ENCODE results near the gene PIGBOS1.

The PIGBOS1 gene

GRCh38 chr15:55318588-55319494 is at the start of gene PIGBOS1, which contains the start of gene PIGB:
TSS of gene PIGBOS1 (minus strand) at chr15:55319123. CDS start at chr15:55317792, 1,331 bp downstream.
TSS of gene PIGB (plus strand) at chr15:55319222. CDS start at chr15:55319251, 29 bp downstream.
- no peaks in the 10 kb centered on the region for H3K9me3 Mint-ChIP-seq
- peak within 1 kb of the TSS; percentile 90 for H3K4me3 Mint-ChIP-seq
- H3K27ac Mint-ChIP-seq: peak within 1 kb of the TSS; percentile 99
- no peaks in the 10 kb centered on the region for H3K27me3 Mint-ChIP-seq
- CTCF ChIA-PET: interaction anchor here (1.0 to 1.3 kb wide), 4 partner anchors 25 to 150 kb away, joined by 3 to 4 read pairs (median 4); partner anchors contain the start of gene CCPG1
- peak; percentile 88 for DNase-seq
- H3K4me1 Mint-ChIP-seq: peaks cover 61% of the 10 kb centered on the region
- H3K36me3 Mint-ChIP-seq: peaks cover 52% of the 10 kb centered on the region

GRCh38 chr15:55366981-55367380 is 48.1 kb upstream of the PIGBOS1 start:
- H3K27me3 Mint-ChIP-seq: no peaks in the 10 kb centered on the region
- DNase-seq: no peak
- H3K27ac Mint-ChIP-seq: no peak overlapping the region
- H3K9me3 Mint-ChIP-seq: no peaks in the 10 kb centered on the region
- CTCF ChIA-PET: no interaction called here
- no peak overlapping the region for H3K4me3 Mint-ChIP-seq
- no peaks in the 10 kb centered on the region for H3K36me3 Mint-ChIP-seq
- peaks cover under 1% of the 10 kb centered on the region for H3K4me1 Mint-ChIP-seq

GRCh38 chr15:55362641-55363040 is 43.7 kb upstream of the PIGBOS1 start:
- CTCF ChIA-PET: interaction anchor here (0.7 kb wide), 1 partner anchor 34 kb away, joined by 3 read pairs; no protein-coding TSS in a partner anchor
- Mint-ChIP-seq H3K27me3 (no peaks in the 10 kb centered on the region), H3K4me3 (no peak overlapping the region), H3K9me3 (no peaks in the 10 kb centered on the region), H3K4me1 (no peaks in the 10 kb centered on the region), H3K36me3 (peaks cover 7% of the 10 kb centered on the region), H3K27ac (no peak overlapping the region)
- DNase-seq: no peak

- H3K4me1 Mint-ChIP-seq: no peaks in the 10 kb centered on the region
- no peaks in the 10 kb centered on the region for H3K9me3 Mint-ChIP-seq
- CTCF ChIA-PET: no interaction called here
- H3K27me3 Mint-ChIP-seq: no peaks in the 10 kb centered on the region
- DNase-seq: no peak
- H3K27ac Mint-ChIP-seq: no peak overlapping the region
- peaks cover 15% of the 10 kb centered on the region for H3K36me3 Mint-ChIP-seq
- H3K4me3 Mint-ChIP-seq: no peak overlapping the region
Measured at GRCh38 chr15:55361048-55361447, 42.1 kb upstream of the PIGBOS1 start.

- no peaks in the 10 kb centered on the region for H3K4me1 Mint-ChIP-seq
- H3K27ac Mint-ChIP-seq: no peak overlapping the region
- H3K4me3 Mint-ChIP-seq: no peak overlapping the region
- no peaks in the 10 kb centered on the region for H3K9me3 Mint-ChIP-seq
- CTCF ChIA-PET: no interaction called here
- no peaks in the 10 kb centered on the region for H3K27me3 Mint-ChIP-seq
- no peak for DNase-seq
- H3K36me3 Mint-ChIP-seq: peaks cover 20% of the 10 kb centered on the region
Measured at GRCh38 chr15:55360256-55360655, 41.3 kb upstream of the PIGBOS1 start.

- Mint-ChIP-seq H3K27ac (no peak overlapping the region), H3K27me3 (no peaks in the 10 kb centered on the region), H3K9me3 (no peaks in the 10 kb centered on the region), H3K4me1 (no peaks in the 10 kb centered on the region), H3K4me3 (no peak overlapping the region), H3K36me3 (peaks cover 30% of the 10 kb centered on the region)
- DNase-seq: no peak
- CTCF ChIA-PET: no interaction called here
Measured at GRCh38 chr15:55358471-55358870, 39.5 kb upstream of the PIGBOS1 start.

- Mint-ChIP-seq H3K27me3 (no peaks in the 10 kb centered on the region), H3K4me3 (no peak overlapping the region), H3K36me3 (peaks cover 30% of the 10 kb centered on the region), H3K4me1 (no peaks in the 10 kb centered on the region), H3K27ac (no peak overlapping the region), H3K9me3 (no peaks in the 10 kb centered on the region)
- CTCF ChIA-PET: no interaction called here
- DNase-seq: no peak
Measured at GRCh38 chr15:55357774-55358173, 38.9 kb upstream of the PIGBOS1 start.

GRCh38 chr15:55356985-55357585 is 38.2 kb upstream of the PIGBOS1 start:
- H3K36me3 Mint-ChIP-seq: peaks cover 32% of the 10 kb centered on the region
- H3K27me3 Mint-ChIP-seq: no peaks in the 10 kb centered on the region
- no peak overlapping the region for H3K4me3 Mint-ChIP-seq
- no peak for DNase-seq
- no peaks in the 10 kb centered on the region for H3K9me3 Mint-ChIP-seq
- CTCF ChIA-PET: no interaction called here
- H3K4me1 Mint-ChIP-seq: no peaks in the 10 kb centered on the region
- no peak overlapping the region for H3K27ac Mint-ChIP-seq

- H3K36me3 Mint-ChIP-seq: peaks cover 44% of the 10 kb centered on the region
- CTCF ChIA-PET: no interaction called here
- DNase-seq: no peak
- H3K27me3 Mint-ChIP-seq: no peaks in the 10 kb centered on the region
- no peak overlapping the region for H3K27ac Mint-ChIP-seq
- no peaks in the 10 kb centered on the region for H3K4me1 Mint-ChIP-seq
- no peaks in the 10 kb centered on the region for H3K9me3 Mint-ChIP-seq
- no peak overlapping the region for H3K4me3 Mint-ChIP-seq
Measured at GRCh38 chr15:55353025-55353424, 34.1 kb upstream of the PIGBOS1 start.

GRCh38 chr15:55349282-55349681 is 30.4 kb upstream of the PIGBOS1 start:
- H3K4me3 Mint-ChIP-seq: no peak overlapping the region
- H3K4me1 Mint-ChIP-seq: no peaks in the 10 kb centered on the region
- CTCF ChIA-PET: no interaction called here
- H3K9me3 Mint-ChIP-seq: no peaks in the 10 kb centered on the region
- no peak overlapping the region for H3K27ac Mint-ChIP-seq
- DNase-seq: no peak
- peaks cover 35% of the 10 kb centered on the region for H3K36me3 Mint-ChIP-seq
- H3K27me3 Mint-ChIP-seq: no peaks in the 10 kb centered on the region

GRCh38 chr15:55348281-55348778 is 29.4 kb upstream of the PIGBOS1 start:
- Mint-ChIP-seq H3K4me1 (no peaks in the 10 kb centered on the region), H3K27me3 (no peaks in the 10 kb centered on the region), H3K9me3 (no peaks in the 10 kb centered on the region), H3K27ac (peak overlapping the region; percentile 65), H3K36me3 (peaks cover 43% of the 10 kb centered on the region), H3K4me3 (no peak overlapping the region)
- CTCF ChIA-PET: no interaction called here
- DNase-seq: no peak

- no peak for DNase-seq
- Mint-ChIP-seq H3K36me3 (peaks cover 39% of the 10 kb centered on the region), H3K9me3 (no peaks in the 10 kb centered on the region), H3K4me1 (no peaks in the 10 kb centered on the region), H3K4me3 (no peak overlapping the region), H3K27ac (peak overlapping the region; percentile 40), H3K27me3 (no peaks in the 10 kb centered on the region)
- CTCF ChIA-PET: no interaction called here
Measured at GRCh38 chr15:55344206-55344605, 25.3 kb upstream of the PIGBOS1 start.

- peaks cover 37% of the 10 kb centered on the region for H3K36me3 Mint-ChIP-seq
- H3K27me3 Mint-ChIP-seq: no peaks in the 10 kb centered on the region
- CTCF ChIA-PET: no interaction called here
- DNase-seq: no peak
- no peak overlapping the region for H3K27ac Mint-ChIP-seq
- no peak overlapping the region for H3K4me3 Mint-ChIP-seq
- H3K4me1 Mint-ChIP-seq: no peaks in the 10 kb centered on the region
- no peaks in the 10 kb centered on the region for H3K9me3 Mint-ChIP-seq
Measured at GRCh38 chr15:55343168-55343567, 24.2 kb upstream of the PIGBOS1 start.

- H3K36me3 Mint-ChIP-seq: peaks cover 33% of the 10 kb centered on the region
- no peaks in the 10 kb centered on the region for H3K27me3 Mint-ChIP-seq
- CTCF ChIA-PET: interaction anchor here (0.6 kb wide), 1 partner anchor 52 kb away, joined by 3 read pairs; no protein-coding TSS in a partner anchor
- no peak overlapping the region for H3K27ac Mint-ChIP-seq
- H3K4me1 Mint-ChIP-seq: no peaks in the 10 kb centered on the region
- H3K9me3 Mint-ChIP-seq: no peaks in the 10 kb centered on the region
- DNase-seq: no peak
- no peak overlapping the region for H3K4me3 Mint-ChIP-seq
Measured at GRCh38 chr15:55337160-55337559, 18.2 kb upstream of the PIGBOS1 start.

- H3K27me3 Mint-ChIP-seq: no peaks in the 10 kb centered on the region
- no peak for DNase-seq
- CTCF ChIA-PET: no interaction called here
- no peaks in the 10 kb centered on the region for H3K4me1 Mint-ChIP-seq
- H3K4me3 Mint-ChIP-seq: no peak overlapping the region
- no peaks in the 10 kb centered on the region for H3K9me3 Mint-ChIP-seq
- peaks cover 42% of the 10 kb centered on the region for H3K36me3 Mint-ChIP-seq
- no peak overlapping the region for H3K27ac Mint-ChIP-seq
Measured at GRCh38 chr15:55334997-55335396, 16.1 kb upstream of the PIGBOS1 start.

All from activated naive CD4-positive, alpha-beta T cell treated with anti-CD3 and anti-CD28 coated beads, Interleukin-2, amount 10 ng/mL, durations not matched to agents 7 days and 5 days (primary cell).